Measurements from ENCODE around the gene ATP23. TPM values are rescaled to one million over a fixed set of nuclear protein-coding genes. Genes with fewer than 3 reads are reported as not detected.
A peak's percentile ranks its signal among the peaks of the same experiment; 100 is the strongest.

The ATP23 gene
- total and polyA plus RNA-seq, 4 donors = 2.8 to 7.1 (median 4.5) TPM

- no peak overlapping the region for H3K9ac ChIP-seq (ENCODE audit: low read depth in 1 of 2, low read length in 2 of 2)
- H3K4me1 ChIP-seq (ENCODE audit: control insufficient read depth in 4 of 4, insufficient read depth in 4 of 4, low read length in 3 of 4) = no peaks in the 10 kb centered on the region
- TF ChIP-seq, protein P1, sequence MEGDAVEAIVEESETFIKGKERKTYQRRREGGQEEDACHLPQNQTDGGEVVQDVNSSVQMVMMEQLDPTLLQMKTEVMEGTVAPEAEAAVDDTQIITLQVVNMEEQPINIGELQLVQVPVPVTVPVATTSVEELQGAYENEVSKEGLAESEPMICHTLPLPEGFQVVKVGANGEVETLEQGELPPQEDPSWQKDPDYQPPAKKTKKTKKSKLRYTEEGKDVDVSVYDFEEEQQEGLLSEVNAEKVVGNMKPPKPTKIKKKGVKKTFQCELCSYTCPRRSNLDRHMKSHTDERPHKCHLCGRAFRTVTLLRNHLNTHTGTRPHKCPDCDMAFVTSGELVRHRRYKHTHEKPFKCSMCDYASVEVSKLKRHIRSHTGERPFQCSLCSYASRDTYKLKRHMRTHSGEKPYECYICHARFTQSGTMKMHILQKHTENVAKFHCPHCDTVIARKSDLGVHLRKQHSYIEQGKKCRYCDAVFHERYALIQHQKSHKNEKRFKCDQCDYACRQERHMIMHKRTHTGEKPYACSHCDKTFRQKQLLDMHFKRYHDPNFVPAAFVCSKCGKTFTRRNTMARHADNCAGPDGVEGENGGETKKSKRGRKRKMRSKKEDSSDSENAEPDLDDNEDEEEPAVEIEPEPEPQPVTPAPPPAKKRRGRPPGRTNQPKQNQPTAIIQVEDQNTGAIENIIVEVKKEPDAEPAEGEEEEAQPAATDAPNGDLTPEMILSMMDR (IDR thresholded peaks at IDR 0.05; ENCODE audit: low read depth, low read length, missing input control) = peak; percentile 31
- TF ChIP-seq RAD21 (IDR thresholded peaks at IDR 0.05) = peak; percentile 70 to 72
- TF ChIP-seq, protein P2, sequence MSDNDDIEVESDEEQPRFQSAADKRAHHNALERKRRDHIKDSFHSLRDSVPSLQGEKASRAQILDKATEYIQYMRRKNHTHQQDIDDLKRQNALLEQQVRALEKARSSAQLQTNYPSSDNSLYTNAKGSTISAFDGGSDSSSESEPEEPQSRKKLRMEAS (IDR thresholded peaks at IDR 0.05) = no peak
- no peak overlapping the region for H3K4me3 ChIP-seq (ENCODE audit: low read depth in 1 of 3, low read length in 3 of 3)
- H3K27ac ChIP-seq (ENCODE audit: low read depth in 1 of 2, low read length in 2 of 2) = no peak overlapping the region
- H3K9me3 ChIP-seq (ENCODE audit: control insufficient read depth in 4 of 4, low read length in 3 of 4) = no peaks in the 10 kb centered on the region
- H3K36me3 ChIP-seq (ENCODE audit: control insufficient read depth in 4 of 4, insufficient read depth in 3 of 4, low read depth in 1 of 4, low read length in 3 of 4) = no peaks in the 10 kb centered on the region
- DNase-seq (ENCODE audit: low spot score) = no peak
- WGBS = 37% methylated on average over 6 of the region's 6 CpGs
- H3K27me3 ChIP-seq (ENCODE audit: control insufficient read depth in 4 of 4, insufficient read depth in 4 of 4, low read length in 3 of 4) = no peaks in the 10 kb centered on the region
Observed at GRCh38 chr12:57983146-57983857, 41.9 kb downstream of the ATP23 start.

DNA sequence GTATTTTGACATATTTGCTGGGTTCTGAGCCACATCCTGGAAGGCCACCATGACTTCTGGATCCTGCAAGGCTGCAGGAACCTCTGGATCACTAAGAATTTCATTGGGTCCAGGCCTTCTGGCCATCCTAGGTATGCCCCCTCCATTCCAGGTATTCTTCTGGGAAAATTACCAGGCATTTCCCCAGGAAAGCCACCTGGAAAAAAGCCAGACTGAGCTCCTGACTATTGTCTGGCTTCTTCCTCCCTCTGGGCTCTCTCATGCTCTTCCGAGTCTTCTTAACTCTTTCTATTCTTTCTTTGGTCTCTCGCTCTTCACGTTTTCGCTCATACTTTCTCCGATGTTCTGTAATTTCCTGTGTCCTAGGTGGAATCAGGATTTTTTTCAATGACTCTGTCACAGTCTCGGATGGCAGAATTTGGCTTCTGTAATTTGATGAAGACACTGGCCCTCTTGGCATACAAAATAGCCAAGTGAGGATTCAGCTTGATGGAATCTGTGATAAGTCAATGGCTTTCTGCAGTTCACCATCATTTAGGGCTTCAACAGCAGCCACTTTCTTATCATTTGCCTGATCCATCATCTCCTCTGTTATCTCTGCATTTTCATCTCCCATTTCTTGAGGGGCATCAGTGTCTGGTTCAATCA is 42.6 kb downstream of the ATP23 start:
- Histone ChIP-seq H3K27me3 (ENCODE audit: control insufficient read depth in 4 of 4, insufficient read depth in 4 of 4, low read length in 3 of 4) (no peaks in the 10 kb centered on the region), H3K36me3 (ENCODE audit: control insufficient read depth in 4 of 4, insufficient read depth in 3 of 4, low read depth in 1 of 4, low read length in 3 of 4) (no peaks in the 10 kb centered on the region), H3K4me1 (ENCODE audit: control insufficient read depth in 4 of 4, insufficient read depth in 4 of 4, low read length in 3 of 4) (no peaks in the 10 kb centered on the region), H3K4me3 (ENCODE audit: low read depth in 1 of 3, low read length in 3 of 3) (no peak overlapping the region), H3K27ac (ENCODE audit: low read depth in 1 of 2, low read length in 2 of 2) (no peak overlapping the region), H3K9me3 (ENCODE audit: control insufficient read depth in 4 of 4, low read length in 3 of 4) (no peaks in the 10 kb centered on the region), H3K9ac (ENCODE audit: low read depth in 1 of 2, low read length in 2 of 2) (no peak overlapping the region)
- WGBS = 89% methylated on average over 6 of the region's 6 CpGs
- no peak for DNase-seq (ENCODE audit: low spot score)
- TF ChIP-seq, protein P2 (IDR thresholded peaks at IDR 0.05) = no peak
- TF ChIP-seq RXRA (IDR thresholded peaks at IDR 0.05) (no peak), FOXA2 (IDR thresholded peaks at IDR 0.05) (no peak)

DNA sequence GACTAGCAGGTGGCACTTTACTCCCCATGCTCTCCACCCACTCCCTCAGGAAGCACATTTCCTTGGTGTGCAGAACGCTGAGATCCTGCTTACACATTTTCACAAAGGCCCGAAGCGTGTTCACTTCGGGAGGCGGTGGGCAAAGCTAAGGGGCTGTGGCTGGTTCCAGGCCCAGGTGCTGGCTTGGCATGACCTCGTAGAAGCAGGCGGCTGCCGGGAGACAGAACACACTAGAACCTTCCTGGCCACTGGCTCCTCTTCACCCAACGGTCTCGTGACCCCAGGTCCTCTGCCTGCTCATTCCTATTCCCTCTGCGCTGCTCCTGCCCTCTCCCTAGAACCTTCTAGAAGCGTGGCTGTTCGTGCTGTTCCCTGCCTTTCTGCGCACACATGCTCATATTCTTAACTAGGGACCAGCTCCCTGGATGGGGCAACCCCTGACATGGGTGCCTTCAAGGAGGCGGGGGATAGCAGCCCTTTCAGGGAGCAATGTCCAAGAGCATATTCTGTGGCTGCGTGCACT is 43.3 kb downstream of the ATP23 start:
- H3K27me3 ChIP-seq (ENCODE audit: control insufficient read depth in 4 of 4, insufficient read depth in 4 of 4, low read length in 3 of 4) = no peaks in the 10 kb centered on the region
- TF ChIP-seq FOXA2 (IDR thresholded peaks at IDR 0.05) = no peak
- TF ChIP-seq ZBTB33 (IDR thresholded peaks at IDR 0.05) = no peak
- no peak for TF ChIP-seq RXRA (IDR thresholded peaks at IDR 0.05)
- TF ChIP-seq GABPA (IDR thresholded peaks at IDR 0.05 in 1 of 2, conservative IDR thresholded peaks at IDR 0.05 in 1 of 2) = no peak
- TF ChIP-seq EGR1 (IDR thresholded peaks at IDR 0.05; ENCODE audit: low read depth in 2 of 2) = no peak
- TF ChIP-seq, protein P1 (IDR thresholded peaks at IDR 0.05; ENCODE audit: low read depth, low read length, missing input control) = no peak
- no peak for TF ChIP-seq TAF1 (conservative IDR thresholded peaks at IDR 0.05)
- no peak for TF ChIP-seq HNF4A (conservative IDR thresholded peaks at IDR 0.05)
- TF ChIP-seq, protein P3, sequence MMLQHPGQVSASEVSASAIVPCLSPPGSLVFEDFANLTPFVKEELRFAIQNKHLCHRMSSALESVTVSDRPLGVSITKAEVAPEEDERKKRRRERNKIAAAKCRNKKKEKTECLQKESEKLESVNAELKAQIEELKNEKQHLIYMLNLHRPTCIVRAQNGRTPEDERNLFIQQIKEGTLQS (IDR thresholded peaks at IDR 0.05) = no peak
- TF ChIP-seq RAD21 (IDR thresholded peaks at IDR 0.05) = no peak
- no peak for TF ChIP-seq NR2F2 (IDR thresholded peaks at IDR 0.05)
- no peak for TF ChIP-seq FOXA1 (IDR thresholded peaks at IDR 0.05)
- TF ChIP-seq JUND (IDR thresholded peaks at IDR 0.05) = no peak
- no peaks in the 10 kb centered on the region for H3K9me3 ChIP-seq (ENCODE audit: control insufficient read depth in 4 of 4, low read length in 3 of 4)
- no peak overlapping the region for H3K27ac ChIP-seq (ENCODE audit: low read depth in 1 of 2, low read length in 2 of 2)
- H3K4me1 ChIP-seq (ENCODE audit: control insufficient read depth in 4 of 4, insufficient read depth in 4 of 4, low read length in 3 of 4) = no peaks in the 10 kb centered on the region
- H3K36me3 ChIP-seq (ENCODE audit: control insufficient read depth in 4 of 4, insufficient read depth in 3 of 4, low read depth in 1 of 4, low read length in 3 of 4) = no peaks in the 10 kb centered on the region
- H3K9ac ChIP-seq (ENCODE audit: low read depth in 1 of 2, low read length in 2 of 2) = no peak overlapping the region
- H3K4me3 ChIP-seq (ENCODE audit: low read depth in 1 of 3, low read length in 3 of 3) = no peak overlapping the region
- 88% methylated on average over 16 of the region's 16 CpGs for WGBS
- DNase-seq (ENCODE audit: low spot score) = no peak
